Measurements from ENCODE around the gene OR1F1.

DNA sequence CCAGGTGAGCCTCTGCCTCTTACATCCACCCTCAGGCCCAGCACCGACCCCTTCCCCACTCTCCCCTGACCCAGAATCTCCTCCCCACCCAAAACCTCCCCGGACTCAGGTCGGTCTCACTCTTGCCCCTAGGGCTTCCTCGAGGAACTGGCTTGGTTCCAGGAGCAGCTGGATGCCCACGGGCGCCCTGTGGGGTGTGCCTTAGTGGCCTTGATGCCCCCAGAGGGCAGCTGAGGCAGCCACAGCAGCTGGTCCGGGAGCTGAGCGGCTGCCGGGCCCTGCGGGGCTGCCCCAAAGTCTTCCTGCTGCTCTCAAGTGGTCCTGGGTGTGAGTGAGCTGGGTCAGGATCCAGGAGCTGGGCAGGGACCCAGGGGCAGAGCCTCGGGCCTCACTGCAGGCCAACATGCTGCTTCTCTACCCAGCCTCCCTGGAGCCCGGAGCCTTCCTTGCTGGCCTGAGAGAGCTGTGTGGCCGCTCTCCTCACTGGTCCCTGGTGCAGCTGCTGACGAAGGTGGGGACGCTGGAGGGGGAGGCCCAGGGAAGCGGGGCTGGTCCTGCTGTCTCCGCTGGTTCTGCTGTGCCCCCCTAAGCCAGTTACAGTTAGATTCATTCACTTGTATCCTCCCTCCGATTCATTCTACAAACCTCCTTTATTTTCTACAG lies 43.6 kb upstream of the OR1F1 start:
- TF ChIP-seq, protein P1, sequence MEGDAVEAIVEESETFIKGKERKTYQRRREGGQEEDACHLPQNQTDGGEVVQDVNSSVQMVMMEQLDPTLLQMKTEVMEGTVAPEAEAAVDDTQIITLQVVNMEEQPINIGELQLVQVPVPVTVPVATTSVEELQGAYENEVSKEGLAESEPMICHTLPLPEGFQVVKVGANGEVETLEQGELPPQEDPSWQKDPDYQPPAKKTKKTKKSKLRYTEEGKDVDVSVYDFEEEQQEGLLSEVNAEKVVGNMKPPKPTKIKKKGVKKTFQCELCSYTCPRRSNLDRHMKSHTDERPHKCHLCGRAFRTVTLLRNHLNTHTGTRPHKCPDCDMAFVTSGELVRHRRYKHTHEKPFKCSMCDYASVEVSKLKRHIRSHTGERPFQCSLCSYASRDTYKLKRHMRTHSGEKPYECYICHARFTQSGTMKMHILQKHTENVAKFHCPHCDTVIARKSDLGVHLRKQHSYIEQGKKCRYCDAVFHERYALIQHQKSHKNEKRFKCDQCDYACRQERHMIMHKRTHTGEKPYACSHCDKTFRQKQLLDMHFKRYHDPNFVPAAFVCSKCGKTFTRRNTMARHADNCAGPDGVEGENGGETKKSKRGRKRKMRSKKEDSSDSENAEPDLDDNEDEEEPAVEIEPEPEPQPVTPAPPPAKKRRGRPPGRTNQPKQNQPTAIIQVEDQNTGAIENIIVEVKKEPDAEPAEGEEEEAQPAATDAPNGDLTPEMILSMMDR (IDR thresholded peaks at IDR 0.05; ENCODE audit: insufficient read depth, low read depth, low read length): no peak
- TF ChIP-seq EZH2 (IDR thresholded peaks at IDR 0.05; ENCODE audit: insufficient read depth, low read length): no peak

All from astrocyte (in vitro differentiated cells and primary cell).